Adrenal gland (tissue), 12 donors: ENCODE measurements around the gene WDR49. TPM values are rescaled to one million over a fixed set of nuclear protein-coding genes. Genes with fewer than 3 reads are reported as not detected.

ENCODE experiments used
- DNase-seq, 7 donors: peaks; one replicate each; pipeline ENCODE4 v3.0.0-alpha.2; 2019 to 2020
- H3K27ac ChIP-seq, 5 donors: fragments of 200-600 bp; sonication (generic) in 4 of 5; 1 replicate in 3 of 5; 2 replicates in 2 of 5; pipeline versions ENCODE4 v1.5.1 to v1.8.0; 2016 to 2020; ENCODE audit warnings: mild to moderate bottlenecking in 1 of 5
- H3K27me3 ChIP-seq: fragments of 200-600 bp; 2 replicates; pipeline ENCODE4 v1.8.0; 2021
- H3K36me3 ChIP-seq, 2 donors: fragments of 200-600 bp; replicated peaks in 1 of 2; 1 replicate in 1 of 2; 2 replicates in 1 of 2; pipeline versions ENCODE4 v1.5.1 to v1.8.0; 2018 to 2022
- H3K4me1 ChIP-seq, 2 donors: fragments of 200-600 bp; replicated peaks in 1 of 2; 1 replicate in 1 of 2; 2 replicates in 1 of 2; pipeline versions ENCODE4 v1.5.1 to v1.8.0; 2018 to 2021
- H3K4me3 ChIP-seq, 4 donors: fragments of 200-600 bp; sonication (generic) in 3 of 4; one replicate each; pipeline ENCODE4 v1.5.1; 2016 to 2018
- H3K9me3 ChIP-seq, 3 donors: fragments of 200-600 bp; sonication (generic) in 1 of 3; replicated peaks in 1 of 3; 1 replicate in 2 of 3; 2 replicates in 1 of 3; pipeline versions ENCODE4 v1.5.1 to v1.8.0; 2016 to 2021
- POLR2A ChIP-seq, 2 donors: fragments of 450-650 bp; IDR thresholded peaks; one replicate each; pipeline ENCODE4 v1.6.1; 2017; ENCODE audit warnings: antibody characterized with exemption in 2 of 2, mild to moderate bottlenecking in 2 of 2, moderate library complexity in 1 of 2
- WGBS, 4 donors: extraction: QIAGEN DNeasy Blood & Tissue Kit in 2 of 4; methylation state at CpG; one replicate each; pipeline versions ENCODE4 v1.1.5 to v1.1.7; 2013 to 2017; 5-methylcytosine and 5-hydroxymethylcytosine counted together
- intact Hi-C, 2 donors: fragments of 100-400 bp; cut with DNase I; formaldehyde crosslinking; loops; one replicate each; pipeline versions ENCODE4 v1.14.1 to v1.15.0; 2022 to 2023
- polyA plus RNA-seq, 3 donors: library from polyadenylated mRNA; stranded (reverse); fragments of 200-250 nt in 2 of 3; fragments of 350-450 nt in 1 of 3; fragmentation: Illumina TruSeq in 1 of 3; extraction: RNeasy Lipid Tissue Mini Kit (QIAGEN cat#74804) in 1 of 3; gene quantifications; one replicate each; pipeline ENCODE4 v1.2.3, GENCODE V29; 2013 to 2014
- total RNA-seq, 9 donors: library from RNA; depleted of rRNA in 4 of 9; stranded (reverse); fragments of >200 nt in 4 of 9; fragments of 120-200 nt in 1 of 9; fragmentation: NEBNext Ultra II Directional in 1 of 9; extraction: Animal tissue kit (Norgen Biotek cat#: 25700) in 1 of 9; gene quantifications; one replicate each; pipeline versions ENCODE4 v1.1.0 to v1.2.4, GENCODE V29; 2013 to 2023
- TF ChIP-seq, protein P1 (sequence below), 6 experiments: fragments of 450-650 bp in 4 of 6; fragments of 200-600 bp in 2 of 6; sonication (generic) in 1 of 6; IDR thresholded peaks; 1 replicate in 5 of 6; 2 replicates in 1 of 6; pipeline versions ENCODE4 v1.5.1 to v1.8.0; 2016 to 2021; ENCODE audit warnings: antibody characterized with exemption in 6 of 6, mild to moderate bottlenecking in 2 of 6, moderate library complexity in 1 of 6
- donor health status: healthy with polysubstance abuse.
- donor health status: Bipolar disorder and iron deficiency.
- donor health status: DM: yes; HTN: yes; CAD: no.
- donor health status: DM: no; HTN: no; CAD: no.
- donor health status: DM: no; HTN: no; CAD: no.
- donor health status: DM: yes; HTN: yes; CAD: no.

WDR49 gene
- total and polyA plus RNA-seq, 12 donors: 0.07 to 1.3 (median 0.34) TPM; not detected in 5

DNA sequence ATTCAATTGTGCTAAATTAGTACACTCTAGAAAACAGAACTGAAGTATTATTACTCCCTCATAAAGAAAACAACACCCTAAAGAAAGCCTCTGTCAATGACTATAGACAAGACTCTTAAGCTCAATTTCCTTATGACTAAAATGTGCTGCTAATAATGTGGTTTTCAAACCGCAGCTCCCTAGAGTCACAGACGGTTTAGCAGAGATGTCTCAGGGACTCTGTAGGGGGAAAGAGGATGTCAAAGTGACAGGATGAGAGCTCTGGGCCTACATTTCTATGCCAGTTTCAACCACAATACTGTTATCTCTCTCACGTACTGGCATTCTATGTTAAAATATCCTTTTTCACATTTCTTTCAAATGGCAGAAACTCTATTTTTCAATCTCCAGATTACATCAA, 37.6 kb upstream of the WDR49 start:
- WGBS, 4 donors: 58 to 86% (median 80%) methylated on average over 3 of the region's 3 CpGs

DNA sequence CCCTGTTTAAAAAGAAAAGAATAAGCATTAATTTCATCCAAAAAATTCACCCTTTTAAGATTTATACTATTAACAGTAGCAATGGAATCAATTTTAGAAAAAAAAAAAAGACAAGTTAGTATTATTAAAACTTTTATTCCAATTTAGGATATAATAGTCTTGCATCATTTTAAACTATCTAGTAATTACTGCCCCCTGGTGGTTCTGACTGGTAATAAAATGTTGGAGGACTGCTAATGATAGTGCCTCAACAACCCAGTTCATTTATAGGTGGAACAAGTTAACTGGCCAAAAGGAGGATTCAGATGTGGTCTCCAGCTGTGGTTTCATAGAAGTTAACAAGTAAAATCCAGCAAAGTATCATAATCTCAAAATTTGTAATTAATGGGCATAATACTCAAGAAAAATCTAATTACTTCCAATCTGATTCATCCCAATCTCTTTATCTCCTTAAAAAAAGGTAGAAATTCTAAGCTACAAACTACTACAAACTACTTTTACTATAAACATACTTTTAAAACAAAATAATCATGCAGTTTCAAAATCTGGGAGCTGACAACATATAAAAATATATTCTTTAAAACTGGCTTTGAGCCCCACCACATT, 30.7 kb upstream of the WDR49 start:
- intact Hi-C loops: loop anchor here in 1 of 2 donors (10.0 kb wide), 1 partner anchor 300 kb away; the partner anchor contains the start of gene ZBBX
- no peak overlapping the region for H3K4me3 ChIP-seq
- peak; percentile 13 to 70 (median 60) for DNase-seq
- peaks cover 0 to 6% of the 10 kb centered on the region in 2 donors for H3K36me3 ChIP-seq
- H3K4me1 ChIP-seq: no peaks in the 10 kb centered on the region
- TF ChIP-seq POLR2A (IDR thresholded peaks at IDR 0.05): no peak
- TF ChIP-seq, protein P1, sequence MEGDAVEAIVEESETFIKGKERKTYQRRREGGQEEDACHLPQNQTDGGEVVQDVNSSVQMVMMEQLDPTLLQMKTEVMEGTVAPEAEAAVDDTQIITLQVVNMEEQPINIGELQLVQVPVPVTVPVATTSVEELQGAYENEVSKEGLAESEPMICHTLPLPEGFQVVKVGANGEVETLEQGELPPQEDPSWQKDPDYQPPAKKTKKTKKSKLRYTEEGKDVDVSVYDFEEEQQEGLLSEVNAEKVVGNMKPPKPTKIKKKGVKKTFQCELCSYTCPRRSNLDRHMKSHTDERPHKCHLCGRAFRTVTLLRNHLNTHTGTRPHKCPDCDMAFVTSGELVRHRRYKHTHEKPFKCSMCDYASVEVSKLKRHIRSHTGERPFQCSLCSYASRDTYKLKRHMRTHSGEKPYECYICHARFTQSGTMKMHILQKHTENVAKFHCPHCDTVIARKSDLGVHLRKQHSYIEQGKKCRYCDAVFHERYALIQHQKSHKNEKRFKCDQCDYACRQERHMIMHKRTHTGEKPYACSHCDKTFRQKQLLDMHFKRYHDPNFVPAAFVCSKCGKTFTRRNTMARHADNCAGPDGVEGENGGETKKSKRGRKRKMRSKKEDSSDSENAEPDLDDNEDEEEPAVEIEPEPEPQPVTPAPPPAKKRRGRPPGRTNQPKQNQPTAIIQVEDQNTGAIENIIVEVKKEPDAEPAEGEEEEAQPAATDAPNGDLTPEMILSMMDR (IDR thresholded peaks at IDR 0.05): peak; percentile 49 to 84 (median 67)
- no peaks in the 10 kb centered on the region for H3K27me3 ChIP-seq
- no peak overlapping the region for H3K27ac ChIP-seq
- H3K9me3 ChIP-seq: no peaks in the 10 kb centered on the region

More for the DNA sequence above, 37.6 kb upstream of the WDR49 start:
- Histone ChIP-seq H3K27ac (no peak overlapping the region), H3K36me3 (no peaks in the 10 kb centered on the region), H3K4me3 (no peak overlapping the region), H3K27me3 (no peaks in the 10 kb centered on the region), H3K9me3 (no peaks in the 10 kb centered on the region), H3K4me1 (no peaks in the 10 kb centered on the region)
- intact Hi-C loops: no loop called here
- no peak for DNase-seq
- TF ChIP-seq, protein P1 (IDR thresholded peaks at IDR 0.05): no peak
- TF ChIP-seq POLR2A (IDR thresholded peaks at IDR 0.05): no peak

DNA sequence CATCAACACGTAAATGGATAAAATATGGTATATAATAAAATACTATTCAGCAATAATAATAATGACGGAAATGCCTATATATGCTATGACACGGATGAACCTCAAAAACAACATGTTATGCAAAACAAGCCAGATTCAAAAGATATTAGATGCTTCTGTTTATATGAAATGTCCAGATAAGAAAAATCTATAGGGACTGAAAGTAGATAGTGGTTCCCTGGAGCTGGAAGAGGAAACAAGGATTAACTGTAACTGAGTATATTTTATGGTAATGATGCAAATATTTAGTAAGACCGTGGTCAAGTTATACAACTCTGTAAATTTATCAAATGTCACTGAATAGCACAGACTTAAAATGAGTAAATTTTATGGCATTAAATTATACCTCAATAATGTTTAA, 25.8 kb upstream of the WDR49 start:
- intact Hi-C loops: no loop called here
- peaks cover 0 to 6% of the 10 kb centered on the region in 2 donors for H3K36me3 ChIP-seq
- no peak overlapping the region for H3K4me3 ChIP-seq
- TF ChIP-seq POLR2A (IDR thresholded peaks at IDR 0.05): no peak
- TF ChIP-seq, protein P1 (IDR thresholded peaks at IDR 0.05): no peak
- no peak overlapping the region for H3K27ac ChIP-seq
- WGBS, 4 donors: 94 to 96% (median 95%) methylated on average over 4 of the region's 4 CpGs
- no peak for DNase-seq
- no peaks in the 10 kb centered on the region for H3K9me3 ChIP-seq
- H3K4me1 ChIP-seq: no peaks in the 10 kb centered on the region
- no peaks in the 10 kb centered on the region for H3K27me3 ChIP-seq

DNA sequence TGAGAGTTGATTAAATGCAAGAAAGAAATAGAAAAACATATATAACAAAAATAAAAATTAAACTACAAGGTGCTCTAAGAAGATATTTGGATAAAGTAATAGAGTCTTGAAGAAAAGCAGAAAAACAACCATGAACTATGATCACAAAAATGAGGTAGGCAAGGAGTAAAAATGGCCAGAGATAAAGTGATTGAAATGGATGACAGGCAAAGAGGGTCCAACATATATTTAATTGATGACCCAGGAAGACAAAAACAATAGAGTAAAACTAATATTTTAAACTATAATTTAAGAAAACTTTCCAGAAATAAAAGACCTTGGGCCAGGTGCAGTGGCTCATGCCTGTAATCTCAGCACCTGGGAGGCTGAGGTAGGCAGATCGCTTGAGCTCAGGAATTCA, 22.1 kb upstream of the WDR49 start:
- intact Hi-C loops: no loop called here

More for the DNA sequence above, 22.1 kb upstream of the WDR49 start:
- Histone ChIP-seq H3K4me1 (no peaks in the 10 kb centered on the region), H3K27ac (no peak overlapping the region), H3K27me3 (no peaks in the 10 kb centered on the region), H3K9me3 (no peaks in the 10 kb centered on the region), H3K4me3 (no peak overlapping the region), H3K36me3 (no peaks in the 10 kb centered on the region)
- WGBS, 4 donors: 96 to 100% (median 98%) methylated on average over 1 of the region's 1 CpG
- no peak for DNase-seq
- TF ChIP-seq POLR2A (IDR thresholded peaks at IDR 0.05): no peak
- TF ChIP-seq, protein P1 (IDR thresholded peaks at IDR 0.05): no peak
